HUDEP-2 (cell line): ENCODE data around the gene FFAR3.
A peak's percentile ranks its signal among the peaks of the same experiment; 100 is the strongest.
"Not testable (repeated sequence)": the region's sequence is repeated elsewhere in the genome, so short reads cannot be mapped to it uniquely, and the experiment has no call there.

ENCODE experiments used
- DNase-seq, 76 experiments: peaks; one replicate each; lab custom pipeline; 2025; ENCODE audit not compliant: unreplicated experiment in 76 of 76; lab: John Stamatoyannopoulos, UW

The FFAR3 gene

DNA sequence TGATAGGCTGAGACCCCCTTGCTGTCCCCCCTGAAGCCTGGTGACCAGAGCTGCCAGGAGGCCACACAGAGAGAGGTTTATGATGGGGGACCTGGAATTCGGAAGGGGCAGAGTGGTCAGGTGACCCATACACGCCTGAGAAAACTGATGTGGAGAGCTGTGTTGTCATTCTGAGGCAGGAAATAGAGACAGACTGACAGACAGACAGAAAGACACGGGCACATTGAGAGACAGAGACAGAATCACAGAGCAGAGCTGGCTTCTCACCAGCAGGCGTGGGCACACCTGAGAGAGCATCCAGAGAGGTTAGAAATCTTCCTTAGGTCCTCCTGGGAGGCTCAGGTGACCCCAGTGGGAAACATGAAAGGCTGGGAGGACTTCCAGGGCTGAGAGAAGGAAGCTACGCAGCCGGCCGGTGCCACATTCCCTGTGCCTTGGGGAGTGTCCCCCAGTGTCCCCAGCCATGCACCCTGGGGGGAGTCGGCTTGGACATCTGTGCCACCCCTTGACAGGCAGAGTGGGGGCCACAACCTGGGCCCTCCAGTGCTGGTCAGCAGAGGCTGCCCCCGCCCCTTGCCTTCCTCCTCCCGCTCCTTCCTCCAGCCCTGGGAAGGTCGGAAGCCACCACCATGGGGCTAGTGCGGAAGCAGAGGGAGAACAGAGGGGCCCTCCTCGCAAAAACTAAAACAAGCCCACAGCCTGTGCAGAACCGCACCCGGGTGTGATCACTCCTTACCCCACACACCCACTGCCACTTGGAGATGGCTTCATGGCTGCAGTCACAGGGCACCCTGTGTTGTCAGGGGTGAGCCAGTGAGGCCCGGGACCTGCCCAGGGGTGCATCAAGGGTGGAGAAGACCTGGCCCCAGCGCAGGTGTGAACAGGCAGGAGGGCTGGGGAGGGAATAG is 8.4 kb upstream of the FFAR3 start:
- DNase-seq, result no peak

DNA sequence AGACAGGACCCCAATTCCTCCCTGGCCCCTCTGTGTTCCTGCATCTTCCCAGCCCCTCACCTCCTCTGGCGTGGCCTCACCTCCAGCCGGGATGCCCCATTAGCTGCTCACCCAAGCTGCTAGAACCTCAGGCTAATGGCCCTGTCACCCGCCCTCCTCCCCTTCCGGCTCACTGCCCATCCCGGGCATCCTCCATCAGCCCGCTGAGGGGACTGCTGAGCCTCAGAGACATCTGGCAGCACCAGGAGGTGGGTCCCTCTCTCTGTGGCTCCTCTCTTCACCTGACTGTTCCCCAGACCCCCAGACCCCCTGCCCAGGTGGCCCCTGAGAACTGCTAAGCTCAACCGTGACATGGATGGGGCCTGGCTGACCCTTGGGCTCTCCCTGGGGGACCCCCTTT is 7.7 kb upstream of the FFAR3 start:
- no peak for DNase-seq

DNA sequence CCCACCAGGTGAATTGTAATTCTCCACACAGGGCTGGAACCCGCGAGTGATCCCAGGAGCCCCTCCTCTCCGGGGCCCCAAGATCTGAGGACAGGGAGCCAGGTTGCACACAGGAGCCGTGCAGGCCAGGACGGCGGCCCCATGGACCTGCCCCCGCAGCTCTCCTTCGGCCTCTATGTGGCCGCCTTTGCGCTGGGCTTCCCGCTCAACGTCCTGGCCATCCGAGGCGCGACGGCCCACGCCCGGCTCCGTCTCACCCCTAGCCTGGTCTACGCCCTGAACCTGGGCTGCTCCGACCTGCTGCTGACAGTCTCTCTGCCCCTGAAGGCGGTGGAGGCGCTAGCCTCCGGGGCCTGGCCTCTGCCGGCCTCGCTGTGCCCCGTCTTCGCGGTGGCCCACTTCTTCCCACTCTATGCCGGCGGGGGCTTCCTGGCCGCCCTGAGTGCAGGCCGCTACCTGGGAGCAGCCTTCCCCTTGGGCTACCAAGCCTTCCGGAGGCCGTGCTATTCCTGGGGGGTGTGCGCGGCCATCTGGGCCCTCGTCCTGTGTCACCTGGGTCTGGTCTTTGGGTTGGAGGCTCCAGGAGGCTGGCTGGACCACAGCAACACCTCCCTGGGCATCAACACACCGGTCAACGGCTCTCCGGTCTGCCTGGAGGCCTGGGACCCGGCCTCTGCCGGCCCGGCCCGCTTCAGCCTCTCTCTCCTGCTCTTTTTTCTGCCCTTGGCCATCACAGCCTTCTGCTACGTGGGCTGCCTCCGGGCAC is 6.7 kb upstream of the FFAR3 start:
- no peak for DNase-seq

DNA sequence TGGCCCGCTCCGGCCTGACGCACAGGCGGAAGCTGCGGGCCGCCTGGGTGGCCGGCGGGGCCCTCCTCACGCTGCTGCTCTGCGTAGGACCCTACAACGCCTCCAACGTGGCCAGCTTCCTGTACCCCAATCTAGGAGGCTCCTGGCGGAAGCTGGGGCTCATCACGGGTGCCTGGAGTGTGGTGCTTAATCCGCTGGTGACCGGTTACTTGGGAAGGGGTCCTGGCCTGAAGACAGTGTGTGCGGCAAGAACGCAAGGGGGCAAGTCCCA is 6.1 kb upstream of the FFAR3 start:
- no peak for DNase-seq

DNA sequence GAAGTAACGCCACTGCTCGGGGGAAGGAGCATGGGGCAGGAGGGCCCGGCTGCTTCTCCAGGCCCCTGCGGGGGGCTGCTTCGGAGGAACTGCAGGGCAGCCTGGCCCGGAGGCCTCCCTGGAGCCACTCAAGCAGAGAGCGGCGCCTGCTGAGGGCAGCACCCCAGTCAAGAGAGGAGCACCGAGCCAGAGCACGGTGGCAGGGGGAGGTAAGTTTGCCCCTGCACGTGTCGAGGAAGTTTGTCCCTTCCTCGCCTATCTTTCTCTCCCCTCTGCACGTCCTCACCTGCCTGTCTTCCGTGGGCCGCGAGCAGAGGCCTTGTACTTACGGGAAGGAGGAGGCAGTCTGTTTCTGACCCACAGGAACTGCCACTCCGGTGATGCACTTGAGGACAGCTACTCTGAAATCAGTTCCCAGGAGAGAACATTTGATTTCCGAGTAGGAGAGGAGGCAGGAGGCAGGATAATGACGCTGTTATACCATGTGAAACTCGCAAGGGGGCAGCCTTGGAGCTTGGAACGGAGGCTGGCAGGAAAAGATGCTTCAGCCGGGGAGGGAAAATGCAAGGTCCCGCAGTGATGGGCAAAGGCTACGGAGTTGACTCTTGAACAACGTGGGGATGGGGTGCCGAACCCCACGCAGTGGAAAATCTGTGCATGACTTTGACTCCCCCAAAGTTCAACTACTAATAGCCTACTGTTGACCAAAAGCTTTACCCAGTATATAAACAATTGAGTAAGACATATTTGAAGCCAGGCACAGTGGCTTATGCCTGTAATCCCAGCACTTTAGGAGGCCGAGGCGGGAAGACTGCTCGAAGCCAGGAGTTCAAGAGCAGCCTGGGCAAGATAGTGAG is 5.6 kb upstream of the FFAR3 start:
- peak in 70 of 76 experiments; percentile 19 to 87 (median 66) for DNase-seq

DNA sequence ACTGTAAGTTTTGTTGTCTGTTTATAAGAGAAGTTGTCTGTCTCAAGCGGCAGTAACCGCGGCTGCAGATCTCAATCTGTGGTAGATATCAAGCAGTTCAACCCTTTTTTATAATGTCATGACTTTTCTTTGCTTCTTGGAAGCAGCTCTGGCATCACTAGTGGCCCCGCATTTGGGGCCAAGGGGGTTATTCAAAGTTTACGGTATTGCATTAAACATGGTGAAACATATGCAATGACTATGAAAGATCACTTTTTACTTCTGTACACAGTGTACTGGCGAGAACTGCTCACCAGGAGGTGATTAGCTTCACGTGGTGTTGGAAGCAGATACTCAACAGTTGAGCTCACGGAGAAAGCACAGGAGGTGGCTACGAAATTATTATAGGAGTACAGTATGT is 4.6 kb upstream of the FFAR3 start:
- peak in 33 of 76 experiments; percentile 14 to 70 (median 38) for DNase-seq

DNA sequence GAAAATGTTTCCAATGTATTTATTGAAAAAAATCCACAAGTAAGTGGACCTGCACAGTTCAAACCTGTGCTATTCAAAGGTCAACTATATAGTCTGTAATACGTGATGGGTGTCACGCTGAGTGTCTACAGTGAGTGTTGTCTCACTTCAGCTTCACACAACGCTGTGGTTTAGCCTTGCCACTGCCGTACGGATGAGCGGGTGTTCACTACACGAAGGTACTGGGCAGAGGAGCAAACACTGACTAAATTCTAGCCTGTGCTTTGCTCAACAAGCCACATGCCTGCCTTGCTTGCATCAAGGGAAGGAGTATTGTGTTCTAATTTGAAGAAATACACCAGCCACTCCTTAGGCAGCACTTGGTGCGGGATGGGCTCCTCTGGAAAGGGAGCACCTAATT is 3.4 kb upstream of the FFAR3 start:
- no peak for DNase-seq

DNA sequence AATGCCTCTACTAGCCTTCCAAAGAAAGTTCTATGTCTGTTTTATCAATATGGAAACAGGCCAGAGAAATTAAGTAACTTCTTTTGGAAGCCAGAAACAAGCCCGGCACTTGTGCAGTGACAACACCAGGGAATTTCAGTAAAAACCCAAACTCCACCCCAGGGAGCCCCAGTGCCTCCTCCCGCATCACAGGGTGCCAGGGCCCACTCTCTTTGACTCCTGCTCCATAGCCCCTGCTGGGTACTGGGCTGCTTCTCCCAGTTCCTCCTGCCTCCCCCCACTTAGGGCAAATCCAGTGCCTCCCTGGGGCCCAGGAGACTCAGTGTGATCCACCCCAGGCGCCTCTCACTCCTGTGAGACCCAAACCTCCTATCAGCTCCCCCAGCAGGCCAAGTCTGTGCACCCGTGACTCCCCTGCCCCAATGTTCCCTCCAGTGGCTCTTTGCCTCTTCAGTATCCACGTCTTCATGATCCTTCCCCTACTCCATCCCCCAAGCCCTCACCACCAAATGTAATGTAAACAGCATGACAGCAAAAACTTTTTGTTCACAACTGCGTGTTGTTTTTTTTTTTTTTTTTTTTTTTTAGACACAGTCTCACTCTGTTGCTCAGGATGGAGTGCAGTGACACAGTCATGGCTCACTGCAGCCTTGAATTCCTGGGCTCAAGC is 2.3 kb upstream of the FFAR3 start:
- no peak for DNase-seq

DNA sequence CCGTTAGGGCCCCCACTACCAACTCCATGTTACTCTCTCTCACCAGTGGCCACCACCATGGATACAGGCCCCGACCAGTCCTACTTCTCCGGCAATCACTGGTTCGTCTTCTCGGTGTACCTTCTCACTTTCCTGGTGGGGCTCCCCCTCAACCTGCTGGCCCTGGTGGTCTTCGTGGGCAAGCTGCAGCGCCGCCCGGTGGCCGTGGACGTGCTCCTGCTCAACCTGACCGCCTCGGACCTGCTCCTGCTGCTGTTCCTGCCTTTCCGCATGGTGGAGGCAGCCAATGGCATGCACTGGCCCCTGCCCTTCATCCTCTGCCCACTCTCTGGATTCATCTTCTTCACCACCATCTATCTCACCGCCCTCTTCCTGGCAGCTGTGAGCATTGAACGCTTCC is 574 bp downstream of the FFAR3 start:
- not testable (repeated sequence) for DNase-seq

DNA sequence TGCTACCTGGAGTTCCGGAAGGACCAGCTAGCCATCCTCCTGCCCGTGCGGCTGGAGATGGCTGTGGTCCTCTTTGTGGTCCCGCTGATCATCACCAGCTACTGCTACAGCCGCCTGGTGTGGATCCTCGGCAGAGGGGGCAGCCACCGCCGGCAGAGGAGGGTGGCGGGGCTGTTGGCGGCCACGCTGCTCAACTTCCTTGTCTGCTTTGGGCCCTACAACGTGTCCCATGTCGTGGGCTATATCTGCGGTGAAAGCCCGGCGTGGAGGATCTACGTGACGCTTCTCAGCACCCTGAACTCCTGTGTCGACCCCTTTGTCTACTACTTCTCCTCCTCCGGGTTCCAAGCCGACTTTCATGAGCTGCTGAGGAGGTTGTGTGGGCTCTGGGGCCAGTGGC is 1.1 kb downstream of the FFAR3 start:
- DNase-seq, result not testable (repeated sequence)

DNA sequence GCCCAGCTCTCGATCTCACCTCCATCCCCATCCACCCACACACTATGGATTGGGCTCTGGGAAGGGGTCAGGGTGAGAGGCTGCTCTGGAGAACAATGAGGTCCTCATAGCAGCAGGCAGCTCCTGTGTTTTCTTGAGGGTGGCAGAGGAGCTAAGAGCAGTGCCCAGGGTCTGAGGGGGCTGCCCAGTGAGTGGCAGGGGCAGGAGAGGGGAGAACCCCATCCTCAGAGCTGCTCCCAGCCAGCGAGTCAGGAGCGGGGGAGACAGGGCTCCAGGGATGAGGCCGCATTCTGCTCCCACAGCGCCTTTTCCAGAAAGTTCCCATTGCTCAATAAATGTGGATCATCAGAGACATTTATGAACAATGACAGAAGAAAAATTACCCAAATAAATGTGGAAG is 1.8 kb downstream of the FFAR3 start:
- not testable (repeated sequence) for DNase-seq

DNA sequence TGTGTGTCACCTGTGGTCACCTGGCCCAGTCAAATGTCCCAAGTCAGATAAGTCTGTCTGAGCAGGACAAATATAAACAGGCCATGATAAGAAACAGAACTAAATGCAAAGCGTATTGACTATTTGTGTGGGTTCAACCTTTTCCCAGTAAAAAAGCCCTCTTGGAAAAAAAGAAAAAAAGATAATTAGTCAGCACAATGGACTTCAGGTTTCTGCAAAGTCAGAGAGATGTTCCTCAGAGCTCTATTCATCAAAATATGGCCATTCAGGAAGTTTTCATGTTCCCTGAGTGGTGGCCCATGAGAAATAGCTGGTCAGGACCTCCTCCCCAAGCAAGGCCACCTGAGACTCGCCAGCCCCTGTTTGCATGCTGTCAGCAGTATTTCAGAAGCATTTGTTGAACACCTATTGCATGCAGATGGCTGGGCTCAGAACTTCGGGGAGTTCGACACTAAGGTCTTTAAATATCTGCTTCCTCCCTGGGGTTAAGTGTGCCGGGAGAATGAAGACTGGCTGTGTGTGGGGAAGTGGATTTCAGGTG is 2.7 kb downstream of the FFAR3 start:
- DNase-seq, result no peak

DNA sequence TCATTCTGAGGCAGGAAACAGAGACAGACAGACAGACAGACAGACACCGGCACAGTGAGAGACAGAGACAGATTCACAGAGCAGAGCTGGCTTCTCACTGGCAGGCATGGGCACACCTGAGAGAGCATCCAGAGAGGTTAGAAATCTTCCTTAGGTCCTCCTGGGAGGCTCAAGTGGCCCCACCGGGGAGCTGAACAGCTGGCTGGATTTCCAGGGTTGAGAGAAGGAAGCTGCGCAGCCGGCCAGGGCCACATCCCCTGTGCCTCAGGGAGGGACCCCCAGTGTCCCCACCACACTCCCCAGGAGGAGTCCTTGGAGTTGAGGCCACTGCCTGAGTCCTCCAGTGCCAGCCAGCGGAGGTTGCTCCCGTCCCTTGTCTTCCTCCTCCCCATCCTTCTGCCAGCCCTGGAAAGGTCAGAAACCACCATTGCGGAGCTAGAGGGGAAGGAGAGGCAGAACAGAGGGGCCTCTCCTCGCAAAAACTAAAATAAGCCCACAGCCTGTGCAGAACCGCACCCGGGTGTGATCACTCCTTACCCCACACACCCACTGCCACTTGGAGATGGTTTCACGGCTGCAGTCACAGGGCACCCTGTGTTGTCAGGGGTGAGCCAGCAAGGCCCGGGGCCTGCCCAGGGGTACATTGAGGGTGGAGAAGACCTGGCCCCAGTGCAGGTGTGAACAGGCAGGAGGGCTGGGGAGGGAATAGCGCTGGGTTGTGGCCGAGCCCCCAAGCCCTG is 4.2 kb downstream of the FFAR3 start:
- DNase-seq, result no peak

DNA sequence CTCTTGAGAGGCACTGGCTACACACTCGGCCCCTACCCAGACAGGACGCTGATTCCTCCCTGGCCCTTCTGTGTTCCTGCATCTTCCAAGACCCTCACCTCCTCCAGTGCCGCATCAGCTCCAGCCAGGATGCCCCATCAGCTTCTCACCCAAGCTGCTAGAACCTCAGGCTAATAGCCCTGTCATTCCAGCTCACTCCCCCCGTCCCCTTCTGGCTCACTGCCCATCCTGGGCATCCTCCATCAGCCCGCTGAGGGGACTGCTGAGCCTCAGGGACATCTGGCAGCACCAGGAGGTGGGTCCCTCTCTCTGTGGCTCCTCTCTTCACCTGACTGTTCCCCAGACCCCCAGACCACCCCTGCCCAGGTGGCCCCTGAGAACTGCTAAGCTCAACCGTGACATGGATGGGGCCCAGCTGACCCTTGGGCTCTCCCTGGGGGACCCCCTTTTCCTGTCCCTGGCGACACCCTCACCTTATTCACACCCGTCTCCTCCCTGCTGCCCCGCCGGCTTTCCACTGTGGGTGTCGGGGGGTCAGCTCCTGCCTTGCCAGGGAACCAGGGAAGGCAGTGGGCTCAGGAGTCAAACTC is 4.8 kb downstream of the FFAR3 start:
- DNase-seq, result no peak

DNA sequence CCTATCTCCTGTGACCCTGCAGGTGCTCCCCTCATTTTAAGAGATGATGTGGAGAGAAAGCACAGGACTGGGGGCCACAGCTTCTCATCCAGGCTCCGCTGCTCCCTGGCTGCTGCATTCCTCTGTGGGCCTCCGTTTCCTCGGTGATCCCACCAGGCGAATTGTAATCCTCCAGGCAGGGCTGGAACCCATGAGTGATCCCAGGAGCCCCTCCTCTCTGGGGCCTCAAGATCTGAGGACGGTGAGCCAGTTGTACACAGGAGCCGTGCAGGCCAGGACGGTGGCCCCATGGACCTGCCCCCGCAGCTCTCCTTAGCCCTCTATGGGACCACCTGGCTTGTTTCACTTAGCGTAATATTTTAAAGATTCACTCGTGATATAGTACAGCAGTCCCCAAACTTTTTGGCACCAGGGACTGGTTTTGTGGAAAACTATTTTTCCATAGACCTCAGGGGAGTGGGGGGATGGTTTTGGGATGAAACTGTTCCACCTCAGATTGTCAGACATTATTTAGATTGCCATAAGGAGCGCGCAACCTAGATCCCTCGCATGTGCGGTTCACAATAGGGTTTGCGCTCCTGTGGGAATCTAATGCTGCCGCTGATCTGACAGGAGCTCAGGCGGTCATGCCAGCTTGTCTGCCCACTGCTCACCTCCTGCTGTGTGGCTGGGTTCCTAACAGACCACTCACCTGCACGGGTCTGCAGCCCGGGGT is 5.6 kb downstream of the FFAR3 start:
- DNase-seq, result no peak

DNA sequence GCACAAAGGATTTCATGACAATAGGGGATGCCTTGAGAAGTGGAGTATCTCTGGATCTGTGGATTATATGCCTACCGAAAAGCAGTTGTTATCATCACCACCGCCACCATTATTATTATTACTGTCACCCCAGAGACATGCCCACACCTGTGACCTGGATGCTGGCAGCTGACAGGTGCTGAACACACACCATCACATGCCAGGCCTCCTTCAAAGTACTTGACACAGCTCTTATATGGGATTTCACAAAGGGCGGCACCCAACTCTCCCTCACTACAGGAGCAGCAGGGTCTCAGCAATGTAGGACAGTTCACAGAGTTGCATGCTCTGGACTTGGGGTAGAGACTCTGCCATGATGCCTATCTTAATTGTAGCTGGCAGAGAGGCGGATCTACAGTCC is 7.0 kb downstream of the FFAR3 start:
- no peak for DNase-seq

DNA sequence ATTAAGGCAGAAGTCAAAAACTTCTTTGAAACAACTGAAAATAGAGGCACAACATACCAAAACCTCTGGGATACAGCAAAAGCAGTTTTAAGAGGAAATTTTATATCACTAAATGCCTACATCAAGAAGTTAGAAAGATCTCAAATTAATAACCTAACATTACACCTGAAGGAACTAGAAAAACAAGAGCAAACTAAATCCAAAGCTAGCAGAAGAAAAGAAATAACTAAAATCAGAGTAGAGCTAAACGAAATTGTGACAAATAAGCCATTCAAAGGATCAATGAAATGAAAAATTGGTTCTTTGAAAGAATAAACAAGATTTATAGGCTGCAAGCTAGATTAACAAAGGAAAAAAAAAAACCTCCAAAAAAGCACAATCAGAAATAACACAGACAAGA is 10.1 kb downstream of the FFAR3 start:
- no peak for DNase-seq

DNA sequence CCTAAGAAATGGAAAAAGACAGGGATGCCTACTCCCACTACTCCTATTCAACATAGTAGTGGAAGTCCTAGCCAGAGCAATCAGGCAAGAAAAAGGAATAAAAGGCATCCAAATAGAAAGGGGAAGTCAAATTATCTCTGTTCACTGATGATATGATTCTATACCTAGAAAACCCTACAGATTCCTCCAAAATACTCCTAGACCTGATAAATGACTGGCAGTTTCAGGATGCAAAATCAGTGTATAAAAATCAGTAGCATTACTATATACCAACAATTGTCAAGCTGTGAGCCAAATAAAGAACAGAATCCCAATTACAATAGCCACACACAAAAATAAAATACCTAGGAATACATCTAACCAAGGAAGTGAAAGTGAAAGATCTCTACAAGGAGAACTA is 11.3 kb downstream of the FFAR3 start:
- DNase-seq, result no peak

DNA sequence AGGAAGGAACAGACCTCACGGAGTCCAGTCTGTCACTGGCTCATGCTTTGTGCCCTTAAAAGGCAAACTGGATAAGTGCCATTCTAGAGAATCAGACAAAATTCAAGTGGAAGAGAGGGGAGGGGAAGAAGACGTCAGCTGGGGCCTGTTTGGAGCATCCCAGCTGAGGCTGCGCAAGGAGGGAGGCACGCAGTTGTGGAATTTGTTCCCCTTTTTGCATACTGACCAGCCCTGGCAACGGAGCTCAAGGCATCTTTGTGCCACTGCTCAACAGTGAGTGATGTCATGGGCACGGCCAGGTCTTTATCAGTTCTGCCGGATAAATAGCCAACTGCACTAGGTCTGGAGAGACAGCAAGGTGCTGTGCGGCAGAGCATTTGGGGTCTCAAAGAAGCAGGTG is 12.5 kb downstream of the FFAR3 start, which contains the start of gene GPR42:
TSS of gene GPR42 (plus strand) at position 347 of the 400 bp plus-strand sequence. CDS start 292 bp downstream, outside the sequence.
- DNase-seq, result no peak
